CD4-positive, alpha-beta memory T cell (primary cell): Measurements from ENCODE around the gene TAGLN. TPM values are rescaled to one million over a fixed set of nuclear protein-coding genes. Genes with fewer than 3 reads are reported as not detected.

Experiments
- CTCF ChIA-PET: fragments of 350-600 bp; sonication (Branson Sonifier 250); formaldehyde crosslinking; loops from one replicate; lab custom pipeline; 2021; ENCODE audit warnings: inconsistent platforms; ENCODE audit not compliant: partially characterized antibody; lab: Charles Lee
- POLR2A ChIA-PET: fragments of 350-600 bp; sonication (Branson Sonifier 250); formaldehyde crosslinking; loops from one replicate; lab custom pipeline; 2021; ENCODE audit not compliant: partially characterized antibody; lab: Charles Lee
- DNase-seq, 5 donors: peaks; one replicate each; pipeline versions ENCODE4 v3.0.0 to v3.0.0-alpha.2; 2020 to 2022; ENCODE audit warnings: mixed read lengths in 1 of 5
- H3K27ac ChIP-seq: one replicate; pipeline ENCODE4 v1.7.0; 2013; ENCODE audit warnings: low read depth, low read length
- H3K27me3 ChIP-seq: 2 replicates; pipeline ENCODE4 v1.7.0; 2013; ENCODE audit warnings: mild to moderate bottlenecking, low read length, moderate library complexity; ENCODE audit not compliant: insufficient read depth
- H3K36me3 ChIP-seq: 2 replicates; pipeline ENCODE4 v1.7.0; 2013; ENCODE audit warnings: mild to moderate bottlenecking, low read length, moderate library complexity; ENCODE audit not compliant: insufficient read depth
- H3K4me1 ChIP-seq: 2 replicates; pipeline ENCODE4 v1.7.0; 2013; ENCODE audit warnings: mild to moderate bottlenecking, low read length, moderate library complexity; ENCODE audit not compliant: insufficient read depth
- H3K4me3 ChIP-seq, 2 donors: one replicate each; pipeline ENCODE4 v1.7.0; 2013; ENCODE audit warnings: low read length in 2 of 2, mild to moderate bottlenecking in 1 of 2
- H3K9me3 ChIP-seq, 2 donors: one replicate each; pipeline ENCODE4 v1.7.0; 2013; ENCODE audit warnings: low read length in 2 of 2, control low read depth in 1 of 2; ENCODE audit not compliant: control insufficient read depth in 1 of 2
- H3K27ac Mint-ChIP-seq, 7 donors: one replicate each; pipeline ENCODE4 v1.8.0; 2020 to 2021; ENCODE audit warnings: mixed read lengths in 7 of 7, mild to moderate bottlenecking in 6 of 7, inconsistent platforms in 3 of 7, moderate library complexity in 3 of 7
- H3K27me3 Mint-ChIP-seq, 2 donors: one replicate each; pipeline ENCODE4 v1.8.0; 2020 to 2021; ENCODE audit warnings: mixed read lengths in 2 of 2
- H3K36me3 Mint-ChIP-seq, 2 donors: one replicate each; pipeline ENCODE4 v1.8.0; 2020 to 2021; ENCODE audit warnings: mixed read lengths in 2 of 2, inconsistent platforms in 1 of 2, mild to moderate bottlenecking in 1 of 2
- H3K4me1 Mint-ChIP-seq, 4 donors: one replicate each; pipeline ENCODE4 v1.8.0; 2020 to 2021; ENCODE audit warnings: mixed read lengths in 4 of 4, mild to moderate bottlenecking in 1 of 4
- H3K4me3 Mint-ChIP-seq, 8 donors: one replicate each; pipeline ENCODE4 v1.8.0; 2020 to 2021; ENCODE audit warnings: mixed read lengths in 8 of 8, mild to moderate bottlenecking in 7 of 8, moderate library complexity in 6 of 8, inconsistent platforms in 3 of 8
- H3K9me3 Mint-ChIP-seq, 8 donors: one replicate each; pipeline ENCODE4 v1.8.0; 2020 to 2021; ENCODE audit warnings: mixed read lengths in 8 of 8, mild to moderate bottlenecking in 5 of 8, inconsistent platforms in 3 of 8, moderate library complexity in 1 of 8
- intact Hi-C: fragments of 100-400 bp; cut with micrococcal nuclease; formaldehyde crosslinking; loops from one replicate; pipeline ENCODE4 v1.15.1; 2023
- polyA plus RNA-seq, 2 donors: library from polyadenylated mRNA; unstranded; fragments of 300-500 nt; fragmentation: Illumina TruSeq; gene quantifications; one replicate each; pipeline ENCODE4 v1.2.3, GENCODE V29; 2021
- total RNA-seq, 2 experiments: library from RNA; stranded (reverse); gene quantifications; one replicate each; pipeline ENCODE4 v1.2.3, GENCODE V29; 2021

TAGLN gene
- total and polyA plus RNA-seq, 4 experiments from 2014 or later, result 0.15 to 19.7 (median 9.0) TPM

DNA sequence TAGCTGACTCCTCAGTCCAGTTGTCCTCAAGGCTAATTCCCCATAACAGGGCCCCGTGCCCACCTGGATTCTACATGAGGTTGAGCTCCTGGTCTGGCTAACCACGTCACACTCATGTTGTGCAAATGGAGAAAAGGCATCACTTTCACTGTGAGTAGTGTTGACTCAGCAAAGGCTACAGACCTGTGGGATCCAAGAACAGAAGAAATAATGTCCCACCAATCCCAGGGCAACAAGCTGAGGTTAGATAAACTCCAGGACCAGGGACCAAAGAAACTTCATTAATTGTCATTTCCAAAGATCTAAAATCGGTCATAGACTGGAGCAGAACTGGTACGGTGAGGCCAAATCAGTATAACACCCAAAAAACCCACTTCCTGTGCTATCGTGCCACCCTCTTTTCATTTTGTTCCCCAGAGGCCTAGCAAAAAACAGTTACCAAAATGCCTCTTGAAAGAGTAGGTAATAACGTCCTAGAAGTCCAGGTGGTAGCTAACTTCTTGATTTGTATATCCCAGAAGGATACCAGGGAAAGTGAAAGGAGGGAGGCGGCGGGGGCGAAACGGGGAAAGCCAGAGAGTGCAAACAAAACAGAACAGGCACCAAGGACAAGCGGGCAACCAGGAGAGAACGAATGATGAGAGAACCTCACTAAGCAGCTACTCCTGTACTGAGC is 31.3 kb downstream of the TAGLN start:
- Histone ChIP-seq H3K4me1 (peaks cover 60% of the 10 kb centered on the region), H3K4me3 (peak overlapping the region; percentile 87 to 93), H3K36me3 (peaks cover 42% of the 10 kb centered on the region), H3K27ac (peak overlapping the region; percentile 90), H3K9me3 (no peaks in the 10 kb centered on the region), H3K27me3 (no peaks in the 10 kb centered on the region)
- Mint-ChIP-seq H3K9me3 (no peaks in the 10 kb centered on the region), H3K36me3 (peaks cover 33 to 57% of the 10 kb centered on the region in 2 donors), H3K4me1 (peaks cover 36 to 72% (median 56%) of the 10 kb centered on the region in 4 donors), H3K4me3 (peak overlapping the region; percentile 90 to 100 (median 96)), H3K27me3 (no peaks in the 10 kb centered on the region), H3K27ac (peak overlapping the region; percentile 94 to 96 (median 95))
- intact Hi-C loops, result loop anchor here (2.0 to 5.0 kb wide), 3 partner anchors 303 to 458 kb away; partner anchors contain the start of gene BUD13
- ChIA-PET POLR2A (interaction anchor here (0.6 to 5.8 kb wide), 23 partner anchors 9 to 1237 kb away, joined by 3 to 68 read pairs (median 4); partner anchors contain the start of genes BACE1, BACE1-AS, BUD13 and CEP164), CTCF (interaction anchor here (0.9 to 3.1 kb wide), 11 partner anchors 8 to 1379 kb away, joined by 3 to 28 read pairs (median 4); partner anchors contain the start of genes APOA5, BACE1, CEP164 and SIDT2)
- DNase-seq, result peak; percentile 63 to 76 (median 71)

DNA sequence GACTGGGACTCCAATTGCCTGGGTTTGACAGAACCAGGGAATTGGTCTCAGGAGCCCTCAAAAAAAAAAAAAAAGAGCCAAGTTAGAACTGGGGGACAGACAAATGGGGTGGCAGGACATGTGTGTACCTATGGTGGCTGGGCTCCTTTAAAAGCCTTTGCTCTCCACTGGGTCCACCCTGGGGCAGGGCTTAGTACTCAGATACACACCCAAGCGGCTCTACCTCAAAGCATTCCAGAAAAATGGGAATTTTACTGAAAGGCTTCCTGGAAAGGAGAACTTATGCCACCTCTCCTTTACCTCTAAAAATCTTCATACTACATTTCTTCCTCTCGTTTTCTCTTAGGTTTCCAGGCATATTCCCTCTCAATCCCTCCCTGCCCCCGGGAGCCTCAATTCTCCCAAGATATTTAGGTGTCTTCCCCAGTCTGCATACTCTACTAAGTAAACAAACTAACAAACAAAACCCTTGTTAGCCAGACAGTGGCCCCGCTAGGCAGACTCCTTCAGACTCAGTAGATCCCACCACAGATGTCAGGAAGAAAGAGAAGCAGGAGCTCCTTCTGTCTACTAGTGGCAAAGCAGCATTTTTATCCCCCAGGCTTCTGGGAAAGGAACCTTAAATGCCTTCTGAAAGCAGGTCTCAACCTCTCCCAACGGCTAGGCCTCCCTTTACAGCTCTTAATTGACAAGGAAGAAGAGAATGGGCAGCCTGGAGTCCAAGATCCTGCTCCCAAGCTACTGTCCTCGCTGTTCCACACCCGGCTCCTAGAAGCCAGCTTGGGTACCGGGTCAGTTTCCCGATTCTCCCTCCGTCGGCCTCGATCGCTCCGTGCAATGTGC is 32.0 kb downstream of the TAGLN start:
- peak overlapping the region; percentile 90 to 100 (median 96) for H3K4me3 Mint-ChIP-seq
- H3K27ac ChIP-seq, result peak overlapping the region; percentile 90
- intact Hi-C loops, result loop anchor here (2.0 to 5.0 kb wide), 3 partner anchors 304 to 458 kb away; partner anchors contain the start of gene BUD13
- H3K4me1 Mint-ChIP-seq, result peaks cover 36 to 72% (median 56%) of the 10 kb centered on the region in 4 donors
- no peaks in the 10 kb centered on the region for H3K27me3 Mint-ChIP-seq
- H3K27ac Mint-ChIP-seq, result peak overlapping the region; percentile 94 to 96 (median 95)
- peaks cover 36% of the 10 kb centered on the region for H3K36me3 ChIP-seq
- CTCF ChIA-PET, result interaction anchor here (0.9 to 3.1 kb wide), 10 partner anchors 9 to 1378 kb away, joined by 3 to 28 read pairs (median 4); partner anchors contain the start of genes APOA5, BACE1, CEP164 and SIDT2
- peak overlapping the region; percentile 87 to 93 for H3K4me3 ChIP-seq
- H3K9me3 ChIP-seq, result no peaks in the 10 kb centered on the region
- H3K27me3 ChIP-seq, result no peaks in the 10 kb centered on the region
- peaks cover 29 to 51% of the 10 kb centered on the region in 2 donors for H3K36me3 Mint-ChIP-seq
- DNase-seq, result no peak
- POLR2A ChIA-PET, result interaction anchor here (0.6 to 5.8 kb wide), 23 partner anchors 9 to 1236 kb away, joined by 3 to 68 read pairs (median 4); partner anchors contain the start of genes BACE1-AS, CEP164, PAFAH1B2 and SIDT2
- peaks cover 58% of the 10 kb centered on the region for H3K4me1 ChIP-seq
- no peaks in the 10 kb centered on the region for H3K9me3 Mint-ChIP-seq

DNA sequence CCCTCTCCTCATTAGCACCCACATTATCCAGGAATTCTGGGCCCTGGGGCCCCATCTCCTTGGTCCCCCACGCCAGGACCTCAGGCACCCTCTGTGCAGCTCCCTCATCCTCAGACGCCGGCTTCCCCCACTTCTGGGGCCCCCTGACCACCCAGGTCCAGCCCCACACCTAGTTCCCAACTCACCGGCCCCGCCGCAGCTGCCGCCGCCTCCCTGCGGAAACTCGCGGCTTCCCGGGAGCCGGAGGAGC is 32.6 kb downstream of the TAGLN start, which contains the start of gene PCSK7:
TSS of gene PCSK7 (minus strand) at position 232 of the 250 bp plus-strand sequence. CDS start 2,229 bp downstream, outside the sequence.
- H3K27ac ChIP-seq, result peak within 1 kb of the TSS; percentile 90
- peaks cover 52% of the 10 kb centered on the region for H3K4me1 ChIP-seq
- Mint-ChIP-seq H3K4me1 (peaks cover 32 to 66% (median 52%) of the 10 kb centered on the region in 4 donors), H3K27me3 (no peaks in the 10 kb centered on the region), H3K27ac (peak within 1 kb of the TSS; percentile 95 to 100 (median 99)), H3K9me3 (no peaks in the 10 kb centered on the region), H3K36me3 (peaks cover 28 to 48% of the 10 kb centered on the region in 2 donors), H3K4me3 (peak within 1 kb of the TSS; percentile 97 to 100 (median 99))
- ChIA-PET POLR2A (interaction anchor here (0.9 to 5.8 kb wide), 17 partner anchors 11 to 1870 kb away, joined by 3 to 68 read pairs (median 4); partner anchors contain the start of genes CEP164, DPAGT1, PAFAH1B2 and SIDT2), CTCF (interaction anchor here (1.1 to 3.1 kb wide), 8 partner anchors 10 to 441 kb away, joined by 3 to 28 read pairs (median 6); partner anchors contain the start of genes APOA5, BACE1, CEP164 and SIDT2)
- no peaks in the 10 kb centered on the region for H3K27me3 ChIP-seq
- peak within 1 kb of the TSS; percentile 87 to 93 for H3K4me3 ChIP-seq
- H3K9me3 ChIP-seq, result no peaks in the 10 kb centered on the region
- intact Hi-C loops, result loop anchor here (1.0 to 5.0 kb wide), 7 partner anchors 49 to 459 kb away; partner anchors contain the start of genes BUD13, CEP164, PAFAH1B2 and SIDT2
- peaks cover 32% of the 10 kb centered on the region for H3K36me3 ChIP-seq
- DNase-seq, result no peak

DNA sequence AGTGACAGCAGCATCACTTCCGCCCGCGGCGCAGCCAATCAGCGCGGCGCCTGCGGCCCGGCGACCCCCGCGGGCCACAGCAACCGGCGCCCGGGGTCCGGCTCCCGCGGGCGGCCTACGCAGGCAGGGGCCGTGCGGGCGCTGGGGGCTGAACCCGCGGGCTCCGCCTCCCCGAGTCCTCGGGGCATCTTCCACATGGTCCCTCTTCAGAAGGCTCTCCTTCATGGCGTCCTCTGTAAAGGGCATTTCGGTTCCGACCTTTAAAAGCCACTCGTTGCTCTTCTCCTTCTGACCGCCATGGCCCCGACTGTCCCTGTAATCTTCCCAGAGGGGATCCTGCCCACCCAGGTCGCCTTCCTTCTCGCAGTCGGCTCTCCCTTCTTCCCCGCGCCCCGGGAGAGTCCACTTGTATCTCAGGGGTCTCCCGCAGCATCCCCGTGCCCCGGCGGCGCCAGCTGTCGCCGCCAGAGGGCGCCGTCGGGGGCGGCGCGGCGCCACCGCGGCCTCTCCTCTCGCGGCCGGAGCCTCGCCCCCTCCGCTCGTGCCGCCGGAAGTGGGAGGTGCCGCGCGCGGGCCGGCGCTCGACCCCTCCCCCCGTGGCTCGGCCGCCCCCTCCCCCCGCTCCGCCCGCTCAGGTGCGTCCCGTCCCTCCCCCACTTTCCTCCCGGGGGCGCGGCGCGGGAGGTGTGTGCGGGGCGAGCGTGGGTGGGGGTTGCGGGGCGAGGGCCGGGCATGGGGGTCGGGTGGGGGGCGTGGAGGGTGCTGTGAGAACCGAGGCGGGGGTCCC is 33.1 kb downstream of the TAGLN start, which contains the start of gene RNF214:
TSS of gene RNF214 (plus strand) at position 580 of the 787 bp plus-strand sequence. CDS start 1,602 bp downstream, outside the sequence.
- Histone ChIP-seq H3K4me1 (peaks cover 47% of the 10 kb centered on the region), H3K9me3 (no peaks in the 10 kb centered on the region), H3K27ac (peak within 1 kb of the TSS; percentile 90), H3K36me3 (peaks cover 27% of the 10 kb centered on the region), H3K4me3 (peak within 1 kb of the TSS; percentile 87 to 93), H3K27me3 (no peaks in the 10 kb centered on the region)
- Mint-ChIP-seq H3K4me1 (peaks cover 27 to 62% (median 49%) of the 10 kb centered on the region in 4 donors), H3K27me3 (no peaks in the 10 kb centered on the region), H3K4me3 (peak within 1 kb of the TSS; percentile 97 to 100 (median 99)), H3K9me3 (no peaks in the 10 kb centered on the region), H3K36me3 (peaks cover 24 to 44% of the 10 kb centered on the region in 2 donors), H3K27ac (peak within 1 kb of the TSS; percentile 95 to 100 (median 99))
- DNase-seq, result peak; percentile 65 to 83 (median 75)
- ChIA-PET CTCF (interaction anchor here (1.1 to 3.1 kb wide), 7 partner anchors 43 to 441 kb away, joined by 3 to 28 read pairs (median 4); partner anchors contain the start of genes APOA5, CEP164 and SIDT2), POLR2A (interaction anchor here (0.5 to 5.8 kb wide), 16 partner anchors 12 to 1870 kb away, joined by 3 to 68 read pairs (median 4); partner anchors contain the start of genes CEP164, DPAGT1, PAFAH1B2 and SIDT2)
- intact Hi-C loops, result loop anchor here (1.0 to 5.0 kb wide), 6 partner anchors 49 to 380 kb away; partner anchors contain the start of genes CEP164, PAFAH1B2 and SIDT2

DNA sequence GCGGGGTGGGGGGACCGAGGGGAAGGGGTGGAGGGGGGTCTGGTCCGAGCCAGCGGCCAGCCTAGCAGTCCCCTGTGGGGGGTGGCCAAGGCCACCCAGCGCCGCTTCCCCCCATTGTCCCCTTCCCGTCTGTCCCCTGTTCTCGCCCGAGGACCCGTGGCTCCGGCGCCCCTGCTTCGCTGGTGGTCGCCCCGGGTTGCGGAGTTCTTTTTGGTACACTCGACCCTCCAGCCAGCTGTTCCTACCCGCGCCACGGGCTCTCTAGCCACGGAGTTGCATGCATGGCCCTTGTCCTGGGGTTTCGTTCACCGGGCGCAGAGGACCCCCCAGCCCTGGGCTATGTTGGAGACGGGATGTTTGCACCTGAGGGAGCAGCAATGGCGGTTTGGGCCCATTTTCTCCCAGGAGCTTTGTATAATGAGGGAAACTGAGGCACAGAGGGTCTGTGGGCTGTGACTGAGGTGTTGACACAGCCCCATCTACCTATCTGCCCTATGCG is 33.8 kb downstream of the TAGLN start:
- peaks cover 21% of the 10 kb centered on the region for H3K36me3 ChIP-seq
- peaks cover 45% of the 10 kb centered on the region for H3K4me1 ChIP-seq
- Mint-ChIP-seq H3K27ac (peak overlapping the region; percentile 81 to 96 (median 89)), H3K4me3 (peak overlapping the region; percentile 84 to 89 (median 86)), H3K9me3 (no peaks in the 10 kb centered on the region), H3K4me1 (peaks cover 27 to 59% (median 47%) of the 10 kb centered on the region in 4 donors), H3K36me3 (peaks cover 20 to 40% of the 10 kb centered on the region in 2 donors), H3K27me3 (no peaks in the 10 kb centered on the region)
- ChIA-PET CTCF (interaction anchor here (1.3 to 1.4 kb wide), 2 partner anchors 47 to 52 kb away, joined by 3 read pairs; no protein-coding TSS in a partner anchor), POLR2A (interaction anchor here (0.5 to 5.8 kb wide), 7 partner anchors 23 to 1869 kb away, joined by 3 to 68 read pairs (median 4); partner anchors contain the start of genes CEP164, DPAGT1 and PAFAH1B2)
- peak overlapping the region; percentile 35 for H3K27ac ChIP-seq
- H3K9me3 ChIP-seq, result no peaks in the 10 kb centered on the region
- H3K27me3 ChIP-seq, result no peaks in the 10 kb centered on the region
- peak in 1 of 5 donors; percentile 8 for DNase-seq
- intact Hi-C loops, result loop anchor here (1.0 to 5.0 kb wide), 6 partner anchors 48 to 381 kb away; partner anchors contain the start of genes CEP164, PAFAH1B2 and SIDT2
- H3K4me3 ChIP-seq, result peak overlapping the region; percentile 48 to 51
